GM21526 (cell line): ENCODE measurements around the gene OLR1.

Experiments used
- ATAC-seq: cut with Tn5 transposase; IDR thresholded peaks from one replicate; pipeline ENCODE4 v1.9.1; 2021; ENCODE audit warnings: moderate library complexity; ENCODE audit not compliant: unreplicated experiment, low FRiP score

Gene OLR1

GRCh38 chr12:10110256-10110844 lies 61.6 kb downstream of the OLR1 start:
- no peak for ATAC-seq
